Left hindlimb (tissue), 1 donor: ENCODE measurements around the gene PTRH2.

ENCODE experiments used
- DNase-seq: peaks from one replicate; pipeline ENCODE4 v3.0.0-alpha.2; 2018

Gene PTRH2

GRCh38 chr17:59716427-59716826, 9.2 kb upstream of the PTRH2 start:
- no peak for DNase-seq

GRCh38 chr17:59714255-59714654, 7.0 kb upstream of the PTRH2 start:
- no peak for DNase-seq

- DNase-seq = no peak
These were observed 5.6 kb upstream of the PTRH2 start for GRCh38 chr17:59712862-59713261.

DNA sequence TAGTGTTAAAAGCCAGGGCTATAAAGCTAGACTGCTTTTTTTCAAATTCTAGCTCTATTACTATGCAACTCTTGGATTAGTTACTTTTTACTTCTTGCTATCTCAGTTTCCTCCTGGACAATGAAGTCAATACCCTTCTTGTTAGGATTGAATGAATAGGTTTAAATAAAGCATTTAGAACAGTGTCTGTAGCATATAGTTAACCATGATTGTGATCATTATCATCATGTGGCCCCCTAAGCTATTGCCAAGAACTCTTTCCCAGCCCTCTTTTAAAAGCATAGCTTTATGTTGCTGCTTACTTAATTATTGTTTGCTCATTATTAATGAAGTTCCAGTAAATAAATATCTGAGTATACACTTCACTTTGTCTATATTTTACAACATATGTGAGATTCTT, 4.7 kb upstream of the PTRH2 start:
- no peak for DNase-seq

DNA sequence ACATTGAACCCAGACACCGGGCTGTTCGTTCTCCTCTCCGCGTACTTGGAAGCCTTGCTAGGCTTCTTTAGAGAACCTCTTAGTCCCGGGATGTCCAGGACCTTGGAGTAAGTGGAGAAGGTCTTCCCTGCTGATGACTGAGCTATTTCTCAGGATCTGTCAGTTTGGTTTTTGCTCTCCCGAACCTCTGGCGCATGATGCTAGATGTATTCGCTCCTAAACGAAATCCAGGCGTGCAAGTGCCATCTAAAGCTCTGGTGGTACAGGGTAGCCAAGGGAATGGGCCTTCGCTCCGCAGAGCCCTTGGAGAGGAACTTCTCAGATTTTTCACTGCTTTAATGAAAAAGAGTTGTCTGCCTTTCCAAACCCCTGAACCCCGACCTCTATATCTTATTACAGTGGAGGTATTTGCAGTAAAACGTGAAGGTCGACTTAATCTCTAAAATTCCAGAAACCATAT, 771 bp upstream of the PTRH2 start:
- no peak for DNase-seq

DNA sequence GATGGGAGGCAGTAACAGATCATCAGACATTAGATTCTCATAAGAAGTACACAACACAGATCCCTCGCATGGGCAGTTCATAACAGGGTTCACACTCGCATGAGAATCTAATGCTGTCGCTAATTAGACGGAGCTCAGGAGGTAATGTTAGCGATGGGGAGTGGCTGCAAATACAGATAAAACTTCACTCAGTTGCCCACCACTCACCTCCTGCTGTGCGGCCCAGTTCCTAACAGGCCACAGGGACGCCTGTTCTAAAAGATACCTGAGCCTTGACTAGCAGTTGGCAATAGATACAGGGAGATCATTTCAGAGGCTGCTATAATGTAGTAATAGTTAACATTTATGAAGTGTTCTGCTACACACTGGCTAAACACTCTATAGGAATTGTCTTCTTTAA, 4.9 kb downstream of the PTRH2 start:
- no peak for DNase-seq

DNA sequence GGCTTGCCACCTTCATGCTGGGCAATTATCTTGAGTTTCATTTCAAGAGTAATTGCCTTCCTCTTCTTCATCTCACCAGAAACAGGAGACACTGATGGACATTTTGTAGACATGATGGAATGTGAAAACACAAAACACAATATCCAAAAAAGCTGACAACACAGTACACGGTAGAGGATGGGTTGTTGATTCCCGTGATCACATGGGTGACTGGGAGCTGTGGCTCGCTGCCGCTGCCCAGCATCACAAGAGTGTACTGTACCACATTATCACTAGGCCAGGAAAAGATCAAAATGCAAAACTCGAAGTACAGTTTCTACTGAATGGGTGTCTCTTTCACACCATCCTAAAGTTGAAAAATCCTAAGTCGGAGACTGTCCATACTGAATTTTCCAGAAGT, 7.4 kb downstream of the PTRH2 start:
- DNase-seq = no peak

DNA sequence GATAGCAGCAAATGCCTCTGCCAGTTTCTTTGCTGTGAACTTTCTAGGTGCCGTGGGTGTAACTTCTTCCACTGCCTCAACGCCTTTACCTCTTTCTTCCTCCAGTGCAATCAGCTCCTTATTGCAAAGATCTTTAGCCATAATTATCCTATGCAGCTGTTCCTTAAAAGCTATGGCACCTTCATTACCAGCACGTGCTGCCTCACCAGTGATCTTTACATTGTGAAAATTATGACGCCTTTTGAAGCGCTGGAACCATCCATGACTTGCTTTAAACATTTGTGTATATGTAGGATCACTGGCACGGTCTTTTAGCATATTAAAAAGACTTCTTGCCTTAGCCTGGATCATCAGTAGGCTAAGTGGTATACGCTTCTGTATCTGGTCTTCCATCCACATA, 8.0 kb downstream of the PTRH2 start:
- no peak for DNase-seq

DNA sequence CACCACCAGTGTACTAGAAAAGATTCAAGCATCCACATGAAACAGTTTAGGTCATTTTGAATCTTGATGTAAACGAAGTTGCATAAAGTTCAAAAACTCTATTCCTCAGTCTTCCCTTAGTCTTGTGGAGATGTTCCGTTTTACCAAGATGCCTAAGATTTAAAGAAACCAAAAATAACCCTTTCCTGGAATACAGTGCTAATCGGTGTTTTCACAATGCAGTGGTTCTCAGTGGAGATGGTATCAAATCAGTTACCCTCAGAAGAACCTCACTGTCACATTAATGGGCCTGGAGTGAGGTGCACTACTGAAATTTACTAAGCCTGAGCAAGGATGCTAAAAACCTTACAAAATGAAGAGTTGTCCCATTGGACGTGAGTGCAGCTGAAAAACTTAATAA, 9.1 kb downstream of the PTRH2 start:
- DNase-seq = no peak

- DNase-seq = no peak
These were observed 10.4 kb downstream of the PTRH2 start for GRCh38 chr17:59696682-59697277.

DNA sequence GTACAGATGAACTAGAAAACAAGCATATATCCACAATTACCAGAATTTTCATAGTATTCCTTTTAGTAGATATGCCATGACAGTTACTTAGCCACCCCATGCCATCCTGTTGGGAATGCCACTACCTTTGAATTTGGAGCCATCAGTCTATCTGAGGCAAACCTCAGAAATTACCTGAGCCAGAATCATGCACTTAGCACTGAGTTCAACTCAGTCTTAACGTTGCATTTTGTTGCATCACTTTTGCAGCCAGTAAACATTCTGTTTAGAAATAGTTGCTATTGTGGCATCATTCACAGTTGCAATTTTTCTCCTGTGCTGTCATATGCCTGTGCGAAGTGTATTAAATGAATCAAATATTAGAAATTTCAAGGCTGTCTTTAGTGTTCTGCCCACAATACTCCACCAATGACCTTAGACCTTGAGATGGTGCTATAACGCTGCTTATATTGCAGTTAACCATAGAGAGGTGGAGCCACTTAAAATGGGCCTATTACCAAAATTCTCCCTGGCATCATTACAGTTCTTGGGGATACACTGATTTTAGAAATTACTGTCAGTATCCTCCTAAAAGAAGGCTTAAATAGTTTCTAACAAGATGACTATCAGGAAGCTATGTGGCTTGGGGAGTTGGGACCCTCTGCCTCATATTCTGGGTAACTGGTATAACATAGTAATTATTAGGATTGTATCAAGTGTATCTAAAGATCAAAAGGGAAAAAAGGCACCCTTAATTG, 11.1 kb downstream of the PTRH2 start:
- DNase-seq = no peak

- DNase-seq = no peak
These were observed 12.9 kb downstream of the PTRH2 start for GRCh38 chr17:59694344-59694743.

DNA sequence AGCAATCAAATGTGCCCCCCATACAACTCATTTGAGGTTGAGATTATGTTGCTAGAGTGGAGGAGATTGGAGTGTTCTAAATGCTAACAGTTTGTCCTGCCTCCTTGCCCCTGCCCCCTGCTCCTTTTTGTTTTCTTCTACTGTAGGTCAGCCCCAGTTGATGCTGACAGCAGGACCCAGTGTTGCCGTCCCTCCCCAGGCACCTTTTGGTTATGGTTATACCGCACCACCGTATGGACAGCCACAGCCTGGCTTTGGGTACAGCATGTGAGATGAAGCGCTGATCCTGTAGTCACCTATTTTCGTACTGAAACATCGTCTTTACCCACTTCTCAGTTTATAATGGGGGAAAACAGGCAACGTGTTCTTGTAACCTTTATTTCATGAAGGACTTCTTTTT, 13.6 kb downstream of the PTRH2 start:
- DNase-seq = no peak

GRCh38 chr17:59688496-59688895, 18.7 kb downstream of the PTRH2 start:
- no peak for DNase-seq

GRCh38 chr17:59688008-59688407, 19.2 kb downstream of the PTRH2 start:
- no peak for DNase-seq

DNA sequence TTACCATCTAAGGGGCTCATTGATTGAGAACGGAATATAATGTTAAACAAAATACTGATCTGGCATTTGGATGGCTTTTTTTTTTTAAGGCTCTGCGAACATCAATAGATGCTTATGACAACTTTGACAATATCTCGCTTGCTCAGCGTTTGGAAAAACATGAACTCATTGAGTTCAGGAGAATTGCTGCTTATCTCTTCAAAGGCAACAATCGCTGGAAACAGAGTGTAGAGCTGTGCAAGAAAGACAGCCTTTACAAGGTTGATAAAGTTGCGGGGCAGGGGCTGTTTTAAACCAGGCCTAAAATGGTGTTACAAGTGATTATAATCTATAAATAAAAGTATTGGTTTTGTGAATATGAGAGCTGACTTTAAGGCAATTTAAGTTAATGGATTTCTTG, 22.3 kb downstream of the PTRH2 start:
- no peak for DNase-seq

- DNase-seq = no peak
These were observed 23.9 kb downstream of the PTRH2 start for GRCh38 chr17:59683283-59683682.

DNA sequence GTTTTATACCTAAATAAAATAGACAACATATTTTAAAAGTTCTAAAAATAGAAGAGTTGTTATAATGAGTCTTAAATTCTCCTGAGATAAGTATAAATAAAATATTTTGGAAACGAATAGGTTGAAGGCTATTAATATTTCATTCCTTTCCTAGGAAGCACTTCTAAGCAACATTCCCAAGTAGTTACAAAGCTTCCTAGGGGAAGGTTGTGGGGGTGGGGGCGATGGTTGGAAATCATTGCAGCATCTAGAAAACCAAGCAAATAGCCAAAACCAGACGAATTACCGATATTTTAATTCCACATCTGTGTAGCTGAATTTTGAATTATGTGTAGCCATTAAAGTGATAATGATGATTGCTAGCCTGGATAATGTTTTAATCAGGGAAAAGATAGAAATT, 26.9 kb downstream of the PTRH2 start:
- no peak for DNase-seq

- DNase-seq = no peak
These were observed 28.3 kb downstream of the PTRH2 start for GRCh38 chr17:59678918-59679317.

GRCh38 chr17:59676716-59677115, 30.5 kb downstream of the PTRH2 start:
- DNase-seq = no peak

- no peak for DNase-seq
These were observed 32.0 kb downstream of the PTRH2 start for GRCh38 chr17:59675231-59675630.

GRCh38 chr17:59671386-59671785, 35.8 kb downstream of the PTRH2 start:
- no peak for DNase-seq

- DNase-seq = no peak
These were observed 37.3 kb downstream of the PTRH2 start for GRCh38 chr17:59669944-59670343.

- DNase-seq = no peak
These were observed 37.8 kb downstream of the PTRH2 start for GRCh38 chr17:59669411-59669810.

DNA sequence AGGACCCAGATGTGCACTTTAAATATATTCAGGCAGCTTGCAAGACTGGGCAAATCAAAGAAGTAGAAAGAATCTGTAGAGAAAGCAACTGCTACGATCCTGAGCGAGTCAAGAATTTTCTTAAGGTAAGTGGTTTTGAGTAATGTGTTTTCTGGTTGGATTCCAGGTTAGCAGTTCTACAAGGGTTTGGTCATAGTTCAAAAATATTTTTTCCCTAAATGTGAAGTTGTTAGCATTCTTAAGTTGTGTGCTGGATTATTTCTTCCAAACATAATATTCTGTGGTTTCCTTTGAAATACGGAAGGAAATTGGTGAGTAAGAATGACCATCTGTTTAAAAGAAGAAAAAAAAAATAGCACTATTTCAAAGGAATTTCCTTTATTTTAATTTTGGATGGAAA, 38.4 kb downstream of the PTRH2 start:
- DNase-seq = no peak
